B cell (primary cell): Measurements from ENCODE around the gene COL5A1. TPM values are rescaled to one million over a fixed set of nuclear protein-coding genes. Genes with fewer than 3 reads are reported as not detected.

Source experiments
- ATAC-seq: fragments of 200-7000 bp; cut with Tn5 transposase; one replicate; pipeline ENCODE4 v1.10.0; 2021; ENCODE audit warnings: low read depth, mild to moderate bottlenecking, moderate number of reproducible peaks, moderate library complexity
- CTCF ChIA-PET: fragments of 350-600 bp; sonication (Branson Sonifier 250); formaldehyde crosslinking; loops from one replicate; lab custom pipeline; 2021; ENCODE audit warnings: antibody characterized with exemption, inconsistent platforms; lab: Charles Lee
- POLR2A ChIA-PET: fragments of 350-600 bp; sonication (Branson Sonifier 250); formaldehyde crosslinking; loops from one replicate; lab custom pipeline; 2021; ENCODE audit warnings: antibody characterized with exemption; lab: Charles Lee
- DNase-seq: peaks from one replicate; pipeline ENCODE4 v3.0.0; 2013
- H2AFZ ChIP-seq: 2 replicates; pipeline ENCODE4 v1.6.1; 2012; ENCODE audit warnings: mild to moderate bottlenecking, low read depth, low read length; ENCODE audit not compliant: insufficient read depth, poor library complexity, severe bottlenecking
- H3K27ac ChIP-seq, 2 donors: 1 replicate in 1 of 2; 2 replicates in 1 of 2; pipeline ENCODE4 v1.5.1; 2012 to 2013; ENCODE audit warnings: low read length in 2 of 2, mild to moderate bottlenecking in 2 of 2, moderate library complexity in 1 of 2
- H3K27me3 ChIP-seq, 4 experiments: fragments of 200-600 bp in 1 of 4; sonication (generic) in 1 of 4; replicated peaks in 1 of 4; 1 replicate in 2 of 4; 2 replicates in 2 of 4; pipeline versions ENCODE4 v1.6.1 to v1.7.0; 2013 to 2016; ENCODE audit warnings: low read length in 3 of 4, mild to moderate bottlenecking in 2 of 4, mixed read lengths in 1 of 4, moderate library complexity in 1 of 4; ENCODE audit not compliant: insufficient read depth in 4 of 4, control insufficient read depth in 3 of 4; ENCODE audit errors: control extremely low read depth in 1 of 4
- H3K36me3 ChIP-seq, 2 experiments: replicated peaks in 1 of 2; 1 replicate in 1 of 2; 2 replicates in 1 of 2; pipeline versions ENCODE4 v1.6.1 to v1.7.1; 2013; ENCODE audit warnings: low read length in 1 of 2; ENCODE audit not compliant: insufficient read depth in 2 of 2, control insufficient read depth in 1 of 2; ENCODE audit errors: control extremely low read depth in 1 of 2, extremely low read depth in 1 of 2
- H3K4me1 ChIP-seq, 2 donors: fragments of 200-600 bp in 1 of 2; sonication (generic) in 1 of 2; 1 replicate in 1 of 2; 2 replicates in 1 of 2; pipeline versions ENCODE4 v1.5.1 to v1.6.1; 2013 to 2017; ENCODE audit warnings: low read length in 2 of 2; ENCODE audit not compliant: control insufficient read depth in 2 of 2, insufficient read depth in 2 of 2
- H3K4me2 ChIP-seq: replicated peaks from 2 replicates; pipeline ENCODE3; 2012; ENCODE audit warnings: mild to moderate bottlenecking, low read depth, low read length; ENCODE audit not compliant: poor library complexity, severe bottlenecking
- H3K4me3 ChIP-seq, 5 experiments: fragments of 200-600 bp in 1 of 5; sonication (generic) in 1 of 5; 1 replicate in 3 of 5; 2 replicates in 2 of 5; pipeline versions ENCODE4 v1.5.1 to v1.7.0; 2011 to 2016; ENCODE audit warnings: low read length in 4 of 5, mild to moderate bottlenecking in 4 of 5, low read depth in 2 of 5, control low read depth in 1 of 5, moderate library complexity in 1 of 5; ENCODE audit not compliant: insufficient read depth in 1 of 5; ENCODE audit errors: control extremely low read depth in 1 of 5, extremely low read depth in 1 of 5
- H3K79me2 ChIP-seq: fragments of 200-600 bp; sonication (generic); one replicate; pipeline ENCODE4 v1.6.0; 2016; ENCODE audit warnings: low read length; ENCODE audit not compliant: control insufficient read depth, insufficient read depth
- H3K9ac ChIP-seq: fragments of 200-600 bp; sonication (generic); 2 replicates; pipeline ENCODE4 v1.6.1; 2017; ENCODE audit warnings: mild to moderate bottlenecking, low read length, moderate library complexity
- H3K9me3 ChIP-seq, 3 donors: one replicate each; pipeline versions ENCODE4 v1.6.1 to v1.7.1; 2013; ENCODE audit warnings: low read length in 2 of 3; ENCODE audit not compliant: control insufficient read depth in 2 of 3, insufficient read depth in 1 of 3; ENCODE audit errors: control extremely low read depth in 1 of 3
- H4K20me1 ChIP-seq: 2 replicates; pipeline ENCODE4 v1.6.0; 2012; ENCODE audit warnings: mild to moderate bottlenecking, low read length; ENCODE audit not compliant: insufficient read depth, control insufficient read depth, poor library complexity, severe bottlenecking
- H3K27ac Mint-ChIP-seq: one replicate; pipeline ENCODE4 v1.8.0; 2021; ENCODE audit warnings: mixed read lengths
- H3K27me3 Mint-ChIP-seq: one replicate; pipeline ENCODE4 v1.8.0; 2021; ENCODE audit warnings: mixed read lengths
- H3K4me1 Mint-ChIP-seq: one replicate; pipeline ENCODE4 v1.8.0; 2021; ENCODE audit warnings: mixed read lengths
- H3K4me3 Mint-ChIP-seq: one replicate; pipeline ENCODE4 v1.8.0; 2021; ENCODE audit warnings: mixed read lengths
- H3K9me3 Mint-ChIP-seq: one replicate; pipeline ENCODE4 v1.8.0; 2022; ENCODE audit warnings: mixed read lengths; ENCODE audit not compliant: insufficient read depth
- EZH2 ChIP-seq: IDR thresholded peaks from 2 replicates; pipeline ENCODE4 v1.6.1; 2012; ENCODE audit warnings: borderline replicate concordance, low read depth, mild to moderate bottlenecking, moderate library complexity, low read length; ENCODE audit not compliant: insufficient read depth, poor library complexity, severe bottlenecking
- WGBS: methylation state at CpG from one replicate; pipeline ENCODE4 v1.1.5; 2013; ENCODE audit warnings: missing lambda C conversion rate; ENCODE audit not compliant: insufficient coverage; 5-methylcytosine and 5-hydroxymethylcytosine counted together
- intact Hi-C: fragments of 100-400 bp; cut with micrococcal nuclease; formaldehyde crosslinking; loops from one replicate; pipeline ENCODE4 v1.10.0; 2022
- polyA plus RNA-seq: library from polyadenylated mRNA; depleted of rRNA; stranded (reverse); fragments of >200 nt; gene quantifications from 2 replicates; pipeline ENCODE4 v1.2.3, GENCODE V29; 2012
- total RNA-seq, 2 donors: library from RNA; stranded (reverse); fragments of 120-200 nt in 1 of 2; gene quantifications; 1 replicate in 1 of 2; 2 replicates in 1 of 2; pipeline versions ENCODE4 v1.2.3 to v1.2.4, GENCODE V29; 2013 to 2022
- TF ChIP-seq, protein P1 (sequence below): fragments of 200-600 bp; IDR thresholded peaks from one replicate; pipeline ENCODE4 v1.8.0; 2022; ENCODE audit warnings: antibody characterized with exemption, mild to moderate bottlenecking

The COL5A1 gene
- total and polyA plus RNA-seq, 2 donors (not counting 1 experiment from before 2014, with no cell fraction given) = 0.06 TPM; not detected in 1

GRCh38 chr9:134695144-134695543 is 53.5 kb downstream of the COL5A1 start:
- H3K9me3 Mint-ChIP-seq = no peaks in the 10 kb centered on the region
- ChIA-PET CTCF (no interaction called here), POLR2A (no interaction called here)
- Histone ChIP-seq H3K9ac (no peak overlapping the region), H3K36me3 (no peaks in the 10 kb centered on the region), H2AFZ (no peak overlapping the region), H3K4me1 (no peaks in the 10 kb centered on the region), H3K4me3 (no peak overlapping the region), H3K4me2 (no peak overlapping the region), H3K79me2 (no peaks in the 10 kb centered on the region), H3K9me3 (no peaks in the 10 kb centered on the region), H3K27me3 (no peaks in the 10 kb centered on the region), H4K20me1 (no peaks in the 10 kb centered on the region), H3K27ac (no peak overlapping the region)
- no peak overlapping the region for H3K27ac Mint-ChIP-seq
- no peaks in the 10 kb centered on the region for H3K4me1 Mint-ChIP-seq
- H3K27me3 Mint-ChIP-seq = no peaks in the 10 kb centered on the region
- no peak for DNase-seq
- no peak for ATAC-seq
- 89% methylated on average over 8 of the region's 12 CpGs for WGBS
- intact Hi-C loops = loop anchor here (5.0 kb wide), 1 partner anchor 287 kb away; no protein-coding TSS in a partner anchor
- no peak overlapping the region for H3K4me3 Mint-ChIP-seq
- TF ChIP-seq, protein P1, sequence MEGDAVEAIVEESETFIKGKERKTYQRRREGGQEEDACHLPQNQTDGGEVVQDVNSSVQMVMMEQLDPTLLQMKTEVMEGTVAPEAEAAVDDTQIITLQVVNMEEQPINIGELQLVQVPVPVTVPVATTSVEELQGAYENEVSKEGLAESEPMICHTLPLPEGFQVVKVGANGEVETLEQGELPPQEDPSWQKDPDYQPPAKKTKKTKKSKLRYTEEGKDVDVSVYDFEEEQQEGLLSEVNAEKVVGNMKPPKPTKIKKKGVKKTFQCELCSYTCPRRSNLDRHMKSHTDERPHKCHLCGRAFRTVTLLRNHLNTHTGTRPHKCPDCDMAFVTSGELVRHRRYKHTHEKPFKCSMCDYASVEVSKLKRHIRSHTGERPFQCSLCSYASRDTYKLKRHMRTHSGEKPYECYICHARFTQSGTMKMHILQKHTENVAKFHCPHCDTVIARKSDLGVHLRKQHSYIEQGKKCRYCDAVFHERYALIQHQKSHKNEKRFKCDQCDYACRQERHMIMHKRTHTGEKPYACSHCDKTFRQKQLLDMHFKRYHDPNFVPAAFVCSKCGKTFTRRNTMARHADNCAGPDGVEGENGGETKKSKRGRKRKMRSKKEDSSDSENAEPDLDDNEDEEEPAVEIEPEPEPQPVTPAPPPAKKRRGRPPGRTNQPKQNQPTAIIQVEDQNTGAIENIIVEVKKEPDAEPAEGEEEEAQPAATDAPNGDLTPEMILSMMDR = no peak
- TF ChIP-seq EZH2 = no peak

- Histone ChIP-seq H3K9me3 (no peaks in the 10 kb centered on the region), H4K20me1 (no peaks in the 10 kb centered on the region), H3K79me2 (no peaks in the 10 kb centered on the region), H3K27ac (no peak overlapping the region), H3K4me3 (no peak overlapping the region), H3K36me3 (no peaks in the 10 kb centered on the region), H3K4me1 (no peaks in the 10 kb centered on the region), H3K27me3 (no peaks in the 10 kb centered on the region), H3K9ac (no peak overlapping the region), H3K4me2 (no peak overlapping the region), H2AFZ (no peak overlapping the region)
- Mint-ChIP-seq H3K4me3 (no peak overlapping the region), H3K9me3 (no peaks in the 10 kb centered on the region), H3K4me1 (no peaks in the 10 kb centered on the region), H3K27me3 (no peaks in the 10 kb centered on the region), H3K27ac (no peak overlapping the region)
- ATAC-seq (no peak), DNase-seq (no peak)
- WGBS = 83% methylated on average over 3 of the region's 8 CpGs
- CTCF ChIA-PET = interaction anchor here (0.9 kb wide), 1 partner anchor 247 kb away, joined by 4 read pairs; no protein-coding TSS in a partner anchor
- intact Hi-C loops = loop anchor here (5.0 kb wide), 1 partner anchor 286 kb away; no protein-coding TSS in a partner anchor
- POLR2A ChIA-PET = no interaction called here
- TF ChIP-seq EZH2 = no peak
- TF ChIP-seq, protein P1 = no peak
Observed at GRCh38 chr9:134696433-134696832, 54.8 kb downstream of the COL5A1 start.
